Measurements from ENCODE around the gene SLC25A26.

DNA sequence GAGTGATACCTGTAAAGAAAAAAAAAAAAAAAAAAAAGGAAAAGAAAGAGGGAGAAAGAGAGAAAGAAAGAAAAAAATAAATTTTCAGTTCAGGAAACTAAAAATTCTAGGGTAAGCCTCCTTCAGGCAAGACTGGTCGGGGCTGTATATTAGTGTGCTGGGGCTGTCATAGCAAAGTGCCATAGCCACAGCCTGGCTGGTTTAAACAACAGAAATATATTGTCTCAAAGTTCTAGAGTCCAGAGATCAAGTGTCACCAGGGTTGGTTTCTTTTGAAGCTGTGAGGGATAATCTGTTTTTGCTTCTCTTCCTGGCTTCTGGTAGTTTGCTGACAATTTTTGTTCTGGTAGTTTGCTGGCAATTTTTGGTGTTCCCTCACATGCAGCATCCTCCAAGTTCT is 48.4 kb upstream of the SLC25A26 start:
- TF ChIP-seq, protein P1, sequence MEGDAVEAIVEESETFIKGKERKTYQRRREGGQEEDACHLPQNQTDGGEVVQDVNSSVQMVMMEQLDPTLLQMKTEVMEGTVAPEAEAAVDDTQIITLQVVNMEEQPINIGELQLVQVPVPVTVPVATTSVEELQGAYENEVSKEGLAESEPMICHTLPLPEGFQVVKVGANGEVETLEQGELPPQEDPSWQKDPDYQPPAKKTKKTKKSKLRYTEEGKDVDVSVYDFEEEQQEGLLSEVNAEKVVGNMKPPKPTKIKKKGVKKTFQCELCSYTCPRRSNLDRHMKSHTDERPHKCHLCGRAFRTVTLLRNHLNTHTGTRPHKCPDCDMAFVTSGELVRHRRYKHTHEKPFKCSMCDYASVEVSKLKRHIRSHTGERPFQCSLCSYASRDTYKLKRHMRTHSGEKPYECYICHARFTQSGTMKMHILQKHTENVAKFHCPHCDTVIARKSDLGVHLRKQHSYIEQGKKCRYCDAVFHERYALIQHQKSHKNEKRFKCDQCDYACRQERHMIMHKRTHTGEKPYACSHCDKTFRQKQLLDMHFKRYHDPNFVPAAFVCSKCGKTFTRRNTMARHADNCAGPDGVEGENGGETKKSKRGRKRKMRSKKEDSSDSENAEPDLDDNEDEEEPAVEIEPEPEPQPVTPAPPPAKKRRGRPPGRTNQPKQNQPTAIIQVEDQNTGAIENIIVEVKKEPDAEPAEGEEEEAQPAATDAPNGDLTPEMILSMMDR (IDR thresholded peaks at IDR 0.05): no peak
- TF ChIP-seq POLR2A (IDR thresholded peaks at IDR 0.05): no peak
